ENCODE results near the gene NCKAP5. TPM values are rescaled to one million over a fixed set of nuclear protein-coding genes. Genes with fewer than 3 reads are reported as not detected.

NCKAP5 gene
- total RNA-seq, 1 donor from 2014 or later: under 0.01 TPM

- no peak for DNase-seq
These were observed 786.0 kb downstream of the NCKAP5 start for GRCh38 chr2:132782176-132782783.

GRCh38 chr2:132780651-132781050, 787.6 kb downstream of the NCKAP5 start:
- DNase-seq: no peak

GRCh38 chr2:132779206-132779721, 789.0 kb downstream of the NCKAP5 start:
- DNase-seq: no peak

- no peak for DNase-seq
These were observed 792.0 kb downstream of the NCKAP5 start for GRCh38 chr2:132776287-132776686.

- DNase-seq: no peak
These were observed 794.1 kb downstream of the NCKAP5 start for GRCh38 chr2:132774189-132774588.

GRCh38 chr2:132773331-132773730, 794.9 kb downstream of the NCKAP5 start:
- DNase-seq: no peak

- no peak for DNase-seq
These were observed 795.9 kb downstream of the NCKAP5 start for GRCh38 chr2:132772340-132772739.

GRCh38 chr2:132766573-132766972, 801.7 kb downstream of the NCKAP5 start:
- no peak for DNase-seq

- DNase-seq: no peak
These were observed 806.8 kb downstream of the NCKAP5 start for GRCh38 chr2:132761437-132761836.

GRCh38 chr2:132760971-132761370, 807.3 kb downstream of the NCKAP5 start:
- DNase-seq: no peak

GRCh38 chr2:132760405-132760804, 807.9 kb downstream of the NCKAP5 start:
- no peak for DNase-seq

GRCh38 chr2:132758995-132759394, 809.3 kb downstream of the NCKAP5 start:
- no peak for DNase-seq

- no peak for DNase-seq
These were observed 810.6 kb downstream of the NCKAP5 start for GRCh38 chr2:132757676-132758075.

GRCh38 chr2:132757002-132757589, 811.2 kb downstream of the NCKAP5 start:
- no peak for DNase-seq

- no peak for DNase-seq
These were observed 813.3 kb downstream of the NCKAP5 start for GRCh38 chr2:132754867-132755472.

- DNase-seq: no peak
These were observed 813.9 kb downstream of the NCKAP5 start for GRCh38 chr2:132754392-132754791.

GRCh38 chr2:132752421-132753206, 815.6 kb downstream of the NCKAP5 start:
- DNase-seq: no peak

- no peak for DNase-seq
These were observed 816.4 kb downstream of the NCKAP5 start for GRCh38 chr2:132751836-132752235.

- no peak for DNase-seq
These were observed 817.7 kb downstream of the NCKAP5 start for GRCh38 chr2:132750606-132751005.

- no peak for DNase-seq
These were observed 821.2 kb downstream of the NCKAP5 start for GRCh38 chr2:132747046-132747445.

- no peak for DNase-seq
These were observed 826.5 kb downstream of the NCKAP5 start for GRCh38 chr2:132741754-132742153.

GRCh38 chr2:132740081-132740720, 828.1 kb downstream of the NCKAP5 start:
- no peak for DNase-seq

- no peak for DNase-seq
These were observed 830.0 kb downstream of the NCKAP5 start for GRCh38 chr2:132738223-132738622.
